Skeletal muscle tissue (tissue), 4 donors: ENCODE data around the gene TGFBR3. TPM values are rescaled to one million over a fixed set of nuclear protein-coding genes. Genes with fewer than 3 reads are reported as not detected.

Experiments
- H3K27ac ChIP-seq: one replicate; pipeline ENCODE4 v1.7.0; 2013; ENCODE audit warnings: mild to moderate bottlenecking, low read depth, low read length, inconsistent platforms
- H3K27me3 ChIP-seq, 3 donors: one replicate each; pipeline ENCODE4 v1.7.0; 2013; ENCODE audit warnings: low read length in 3 of 3; ENCODE audit not compliant: control insufficient read depth in 3 of 3, insufficient read depth in 3 of 3
- H3K36me3 ChIP-seq, 3 donors: one replicate each; pipeline ENCODE4 v1.7.0; 2013; ENCODE audit warnings: low read length in 3 of 3; ENCODE audit not compliant: control insufficient read depth in 3 of 3, insufficient read depth in 3 of 3
- H3K4me1 ChIP-seq, 3 donors: one replicate each; pipeline ENCODE4 v1.7.0; 2013; ENCODE audit warnings: low read length in 3 of 3, mild to moderate bottlenecking in 3 of 3; ENCODE audit not compliant: control insufficient read depth in 3 of 3, insufficient read depth in 3 of 3
- H3K4me3 ChIP-seq, 3 donors: one replicate each; pipeline ENCODE4 v1.7.0; 2013; ENCODE audit warnings: low read length in 3 of 3
- H3K9ac ChIP-seq, 3 donors: one replicate each; pipeline ENCODE4 v1.7.0; 2013; ENCODE audit warnings: low read length in 3 of 3, mild to moderate bottlenecking in 3 of 3, moderate library complexity in 2 of 3, low read depth in 1 of 3
- H3K9me3 ChIP-seq, 3 donors: one replicate each; pipeline ENCODE4 v1.7.0; 2013; ENCODE audit warnings: low read length in 3 of 3; ENCODE audit not compliant: control insufficient read depth in 3 of 3
- total RNA-seq: library from RNA; depleted of rRNA; stranded (reverse); fragments of >200 nt; gene quantifications from one replicate; pipeline ENCODE4 v1.2.3, GENCODE V29; 2014
- donor health status: Osteomylitis.

Gene TGFBR3
- total RNA-seq, 1 donor from 2014 or later: 54.3 TPM

- H3K4me3 ChIP-seq: peak overlapping the region; percentile 72 to 98 (median 95)
- no peaks in the 10 kb centered on the region for H3K27me3 ChIP-seq
- peak overlapping the region; percentile 62 to 96 (median 87) for H3K9ac ChIP-seq
- peaks cover 4 to 14% (median 14%) of the 10 kb centered on the region in 3 donors for H3K4me1 ChIP-seq
- H3K9me3 ChIP-seq: no peaks in the 10 kb centered on the region
- no peaks in the 10 kb centered on the region for H3K36me3 ChIP-seq
- H3K27ac ChIP-seq: peak overlapping the region; percentile 85
These were observed 1.3 kb downstream of the TGFBR3 start for GRCh38 chr1:91884459-91885212.

- Histone ChIP-seq H3K9ac (peak overlapping the region in 1 of 3 donors; percentile 18), H3K9me3 (no peaks in the 10 kb centered on the region), H3K36me3 (no peaks in the 10 kb centered on the region), H3K27ac (no peak overlapping the region), H3K27me3 (no peaks in the 10 kb centered on the region), H3K4me3 (peak overlapping the region in 1 of 3 donors; percentile 34), H3K4me1 (peaks cover 6 to 14% (median 14%) of the 10 kb centered on the region in 3 donors)
These were observed 2.5 kb downstream of the TGFBR3 start for GRCh38 chr1:91883470-91883869.

GRCh38 chr1:91881280-91881679, 4.7 kb downstream of the TGFBR3 start:
- peaks cover 9 to 11% (median 9%) of the 10 kb centered on the region in 3 donors for H3K4me1 ChIP-seq
- H3K4me3 ChIP-seq: no peak overlapping the region

GRCh38 chr1:91879733-91880132, 6.2 kb downstream of the TGFBR3 start:
- no peak overlapping the region for H3K4me3 ChIP-seq
- no peaks in the 10 kb centered on the region for H3K27me3 ChIP-seq
- H3K27ac ChIP-seq: no peak overlapping the region
- H3K36me3 ChIP-seq: no peaks in the 10 kb centered on the region
- H3K9me3 ChIP-seq: no peaks in the 10 kb centered on the region
- peaks cover 5 to 12% (median 6%) of the 10 kb centered on the region in 3 donors for H3K4me1 ChIP-seq
- no peak overlapping the region for H3K9ac ChIP-seq

More at GRCh38 chr1:91881280-91881679, 4.7 kb downstream of the TGFBR3 start:
- Histone ChIP-seq H3K9me3 (no peaks in the 10 kb centered on the region), H3K9ac (no peak overlapping the region), H3K36me3 (no peaks in the 10 kb centered on the region), H3K27ac (no peak overlapping the region), H3K27me3 (no peaks in the 10 kb centered on the region)

- Histone ChIP-seq H3K4me3 (no peak overlapping the region), H3K9me3 (no peaks in the 10 kb centered on the region), H3K4me1 (peaks cover under 1 to 8% (median 4%) of the 10 kb centered on the region in 3 donors), H3K36me3 (no peaks in the 10 kb centered on the region), H3K27me3 (no peaks in the 10 kb centered on the region), H3K9ac (no peak overlapping the region), H3K27ac (no peak overlapping the region)
These were observed 8.3 kb downstream of the TGFBR3 start for GRCh38 chr1:91877574-91878208.

- Histone ChIP-seq H3K36me3 (no peaks in the 10 kb centered on the region), H3K9ac (no peak overlapping the region), H3K27me3 (no peaks in the 10 kb centered on the region), H3K27ac (no peak overlapping the region), H3K4me1 (peaks cover 7 to 15% (median 8%) of the 10 kb centered on the region in 3 donors), H3K9me3 (no peaks in the 10 kb centered on the region), H3K4me3 (no peak overlapping the region)
These were observed 9.0 kb downstream of the TGFBR3 start for GRCh38 chr1:91876781-91877573.

- no peaks in the 10 kb centered on the region for H3K9me3 ChIP-seq
- H3K27me3 ChIP-seq: no peaks in the 10 kb centered on the region
- H3K4me3 ChIP-seq: no peak overlapping the region
- no peaks in the 10 kb centered on the region for H3K36me3 ChIP-seq
- H3K4me1 ChIP-seq: peaks cover 9 to 22% (median 13%) of the 10 kb centered on the region in 3 donors
- H3K9ac ChIP-seq: no peak overlapping the region
- no peak overlapping the region for H3K27ac ChIP-seq
These were observed 9.9 kb downstream of the TGFBR3 start for GRCh38 chr1:91876040-91876470.

- Histone ChIP-seq H3K36me3 (no peaks in the 10 kb centered on the region), H3K4me3 (no peak overlapping the region), H3K4me1 (peaks cover 6 to 23% (median 13%) of the 10 kb centered on the region in 3 donors), H3K27me3 (no peaks in the 10 kb centered on the region), H3K9ac (no peak overlapping the region), H3K9me3 (no peaks in the 10 kb centered on the region), H3K27ac (no peak overlapping the region)
These were observed 11.8 kb downstream of the TGFBR3 start for GRCh38 chr1:91874167-91874566.

GRCh38 chr1:91872559-91873081, 13.3 kb downstream of the TGFBR3 start:
- no peak overlapping the region for H3K4me3 ChIP-seq
- no peak overlapping the region for H3K9ac ChIP-seq
- H3K36me3 ChIP-seq: no peaks in the 10 kb centered on the region
- H3K27me3 ChIP-seq: no peaks in the 10 kb centered on the region
- no peak overlapping the region for H3K27ac ChIP-seq
- peaks cover 6 to 19% (median 13%) of the 10 kb centered on the region in 3 donors for H3K4me1 ChIP-seq
- no peaks in the 10 kb centered on the region for H3K9me3 ChIP-seq
